NCI-H82 treated with DMSO at 0.1 percent for 48 hours (cell line): ENCODE results near the gene BAX.
A peak's percentile ranks its signal among the peaks of the same experiment; 100 is the strongest.

Experiments used
- DNase-seq: peaks from one replicate; lab custom pipeline; 2025; ENCODE audit not compliant: unreplicated experiment; lab: John Stamatoyannopoulos, UW

Gene BAX

GRCh38 chr19:48982280-48982679, 27.6 kb downstream of the BAX start:
- DNase-seq, result no peak

GRCh38 chr19:48985711-48986110, 31.0 kb downstream of the BAX start:
- no peak for DNase-seq

- no peak for DNase-seq
Observed at GRCh38 chr19:48986211-48986610, 31.5 kb downstream of the BAX start.

- no peak for DNase-seq
Observed at GRCh38 chr19:48987323-48987722, 32.6 kb downstream of the BAX start.

GRCh38 chr19:48988286-48988685, 33.6 kb downstream of the BAX start:
- DNase-seq, result no peak

- DNase-seq, result no peak
Observed at GRCh38 chr19:48988860-48989259, 34.2 kb downstream of the BAX start.

GRCh38 chr19:48989701-48990291, 35.1 kb downstream of the BAX start:
- no peak for DNase-seq

GRCh38 chr19:48990400-48990799, 35.7 kb downstream of the BAX start:
- DNase-seq, result no peak

GRCh38 chr19:48991011-48991609, 36.4 kb downstream of the BAX start:
- DNase-seq, result no peak

- peak; percentile 24 for DNase-seq
Observed at GRCh38 chr19:48991873-48992580, 37.4 kb downstream of the BAX start.

GRCh38 chr19:48992581-48993174, 38.0 kb downstream of the BAX start:
- no peak for DNase-seq

- peak; percentile 97 for DNase-seq
Observed at GRCh38 chr19:48993175-48994034, 38.7 kb downstream of the BAX start, which contains the start of the genes GYS1 and RUVBL2. Gene GYS1, minus strand, starts transcription at chr19:48993309. Its CDS starts 197 bp downstream, at chr19:48993112. Gene RUVBL2, plus strand, starts transcription at chr19:48993887. Its CDS starts 25 bp downstream, at chr19:48993912.

GRCh38 chr19:48994035-48994386, 39.3 kb downstream of the BAX start:
- no peak for DNase-seq

GRCh38 chr19:48997972-48998371, 43.3 kb downstream of the BAX start:
- DNase-seq, result peak; percentile 35

- no peak for DNase-seq
Observed at GRCh38 chr19:48999481-49000325, 45.0 kb downstream of the BAX start.

- no peak for DNase-seq
Observed at GRCh38 chr19:49004133-49004532, 49.5 kb downstream of the BAX start.

- no peak for DNase-seq
Observed at GRCh38 chr19:49004964-49005614, 50.4 kb downstream of the BAX start.

- DNase-seq, result no peak
Observed at GRCh38 chr19:49006905-49007304, 52.2 kb downstream of the BAX start.

GRCh38 chr19:49009828-49010227, 55.2 kb downstream of the BAX start:
- DNase-seq, result no peak

GRCh38 chr19:49010453-49010852, 55.8 kb downstream of the BAX start:
- no peak for DNase-seq
